Keratinocyte (primary cell): Measurements from ENCODE around the gene WNT7A.

Source experiments
- CTCF ChIP-seq, 3 experiments: IDR thresholded peaks in 1 of 3; conservative IDR thresholded peaks in 1 of 3; optimal IDR thresholded peaks in 1 of 3; 2 replicates in 2 of 3; 3 replicates in 1 of 3; pipeline versions ENCODE3 to v1.5.1; 2011; ENCODE audit warnings: low read length in 3 of 3, mild to moderate bottlenecking in 3 of 3, moderate library complexity in 2 of 3, control low read depth in 1 of 3, inconsistent platforms in 1 of 3; ENCODE audit not compliant: insufficient read depth in 2 of 3; ENCODE audit errors: extremely low read depth in 1 of 3
- EZH2 ChIP-seq: IDR thresholded peaks from one replicate; pipeline ENCODE4 v1.6.1; 2012; ENCODE audit warnings: inconsistent platforms, mild to moderate bottlenecking, low read length, moderate library complexity

GRCh38 chr3:13792512-13793371 is 87.1 kb downstream of the WNT7A start:
- no peak for TF ChIP-seq EZH2
- TF ChIP-seq CTCF (optimal IDR thresholded peaks at IDR 0.05 in 1 of 3, IDR thresholded peaks at IDR 0.05 in 1 of 3, conservative IDR thresholded peaks at IDR 0.05 in 1 of 3; ENCODE audit: extremely low read depth in 1 of 3, insufficient read depth in 2 of 3, low read length in 3 of 3): no peak
